ENCODE measurements around the gene IFI35.

GRCh38 chr17:43034894-43035293, 28.3 kb downstream of the IFI35 start:
- TF ChIP-seq YY1 (IDR thresholded peaks at IDR 0.05; ENCODE audit: low read depth) = no peak
- no peak for TF ChIP-seq TAF1 (IDR thresholded peaks at IDR 0.05; ENCODE audit: borderline replicate concordance, low read depth, low read length)
- TF ChIP-seq EP300 (IDR thresholded peaks at IDR 0.05; ENCODE audit: borderline replicate concordance in 1 of 2, low read depth in 1 of 2, low read length in 1 of 2) = no peak
- no peak for TF ChIP-seq CTCF (IDR thresholded peaks at IDR 0.05)
- no peak for TF ChIP-seq MAX (IDR thresholded peaks at IDR 0.05; ENCODE audit: low read depth)
- TF ChIP-seq SIN3A (IDR thresholded peaks at IDR 0.05; ENCODE audit: borderline replicate concordance, low read depth, low read length) = no peak
- no peak for TF ChIP-seq RXRA (IDR thresholded peaks at IDR 0.05; ENCODE audit: borderline replicate concordance, low read depth)
- TF ChIP-seq RAD21 (IDR thresholded peaks at IDR 0.05; ENCODE audit: low read length) = no peak

Data from SK-N-SH (cell line).